Uterus (tissue), 2 donors: ENCODE data around the gene CCDC152.

Experiments used
- CTCF ChIP-seq, 4 experiments: fragments of 200-600 bp in 2 of 4; fragments of 450-650 bp in 2 of 4; sonication (generic) in 2 of 4; IDR thresholded peaks; one replicate each; pipeline ENCODE4 v1.5.1; 2016 to 2019; ENCODE audit warnings: antibody characterized with exemption in 4 of 4, mild to moderate bottlenecking in 2 of 4, moderate library complexity in 1 of 4
- POLR2A ChIP-seq, 2 donors: fragments of 450-650 bp; IDR thresholded peaks; one replicate each; pipeline ENCODE4 v1.6.1; 2016; ENCODE audit warnings: antibody characterized with exemption in 2 of 2, mild to moderate bottlenecking in 1 of 2, moderate library complexity in 1 of 2

GRCh38 chr5:42808888-42809611 lies 52.4 kb downstream of the CCDC152 start:
- no peak for TF ChIP-seq CTCF (IDR thresholded peaks at IDR 0.05)
- no peak for TF ChIP-seq POLR2A (IDR thresholded peaks at IDR 0.05)
